ENCODE results near the gene ANKRD55. TPM values are rescaled to one million over a fixed set of nuclear protein-coding genes. Genes with fewer than 3 reads are reported as not detected.
"Not testable (repeated sequence)": the region's sequence is repeated elsewhere in the genome, so short reads cannot be mapped to it uniquely, and the experiment has no call there.

ANKRD55 gene
- total and polyA plus RNA-seq, 9 donors = 0.05 to 0.25 (median 0.23) TPM; not detected in 6

GRCh38 chr5:56230576-56230975, 2.6 kb downstream of the ANKRD55 start:
- H3K27me3 ChIP-seq = no peaks in the 10 kb centered on the region
- DNase-seq = no peak
- intact Hi-C loops (cut with DNase I) = no loop called here
- no peak overlapping the region for H3K27ac ChIP-seq
- no peaks in the 10 kb centered on the region for H3K4me1 ChIP-seq (ENCODE audit: insufficient read depth)
- H3K4me3 ChIP-seq = no peak overlapping the region
- H3K9me3 ChIP-seq = no peaks in the 10 kb centered on the region
- TF ChIP-seq POLR2A (IDR thresholded peaks at IDR 0.05) (no peak), CTCF (IDR thresholded peaks at IDR 0.05) (no peak), EP300 (IDR thresholded peaks at IDR 0.05) (no peak)
- no peaks in the 10 kb centered on the region for H3K36me3 ChIP-seq

GRCh38 chr5:56229111-56229510, 4.0 kb downstream of the ANKRD55 start:
- Histone ChIP-seq H3K36me3 (no peaks in the 10 kb centered on the region), H3K27me3 (no peaks in the 10 kb centered on the region), H3K27ac (no peak overlapping the region), H3K4me1 (ENCODE audit: insufficient read depth) (no peaks in the 10 kb centered on the region), H3K4me3 (no peak overlapping the region), H3K9me3 (no peaks in the 10 kb centered on the region)
- intact Hi-C loops (cut with DNase I) = no loop called here
- whole genome bisulfite sequencing, 3 donors = 27 to 35% (median 30%) methylated on average over 7 of the region's 7 CpGs
- DNase-seq = no peak
- TF ChIP-seq POLR2A (IDR thresholded peaks at IDR 0.05) = no peak
- TF ChIP-seq EP300 (IDR thresholded peaks at IDR 0.05) = no peak
- TF ChIP-seq CTCF (IDR thresholded peaks at IDR 0.05) = no peak

- Histone ChIP-seq H3K27ac (no peak overlapping the region), H3K36me3 (no peaks in the 10 kb centered on the region), H3K4me3 (no peak overlapping the region), H3K4me1 (ENCODE audit: insufficient read depth) (no peaks in the 10 kb centered on the region), H3K9me3 (no peaks in the 10 kb centered on the region), H3K27me3 (no peaks in the 10 kb centered on the region)
- no peak for DNase-seq
- 69 to 75% (median 71%) methylated on average over 6 of the region's 6 CpGs for WGBS, 3 donors
- intact Hi-C loops (cut with DNase I) = no loop called here
- TF ChIP-seq POLR2A (IDR thresholded peaks at IDR 0.05) (no peak), CTCF (IDR thresholded peaks at IDR 0.05) (no peak), EP300 (IDR thresholded peaks at IDR 0.05) (no peak)
These were observed 4.5 kb downstream of the ANKRD55 start for GRCh38 chr5:56228631-56229030.

GRCh38 chr5:56227691-56228090, 5.4 kb downstream of the ANKRD55 start:
- H3K27ac ChIP-seq = no peak overlapping the region
- intact Hi-C loops (cut with DNase I) = no loop called here
- H3K36me3 ChIP-seq = no peaks in the 10 kb centered on the region
- TF ChIP-seq POLR2A (IDR thresholded peaks at IDR 0.05) (no peak), CTCF (IDR thresholded peaks at IDR 0.05) (no peak), EP300 (IDR thresholded peaks at IDR 0.05) (no peak)
- no peaks in the 10 kb centered on the region for H3K9me3 ChIP-seq
- no peak overlapping the region for H3K4me3 ChIP-seq
- no peaks in the 10 kb centered on the region for H3K27me3 ChIP-seq
- 81 to 92% (median 84%) methylated on average over 5 of the region's 5 CpGs for WGBS, 3 donors
- DNase-seq = no peak
- H3K4me1 ChIP-seq (ENCODE audit: insufficient read depth) = no peaks in the 10 kb centered on the region

GRCh38 chr5:56223298-56223697, 9.8 kb downstream of the ANKRD55 start:
- H3K4me3 ChIP-seq; DNase-seq; H3K27me3 ChIP-seq; H3K9me3 ChIP-seq; H3K36me3 ChIP-seq; H3K27ac ChIP-seq; intact Hi-C loops (cut with DNase I); H3K4me1 ChIP-seq (ENCODE audit: insufficient read depth): not testable (repeated sequence)

- intact Hi-C loops (cut with DNase I) = not testable (repeated sequence)
- WGBS, 3 donors = 84 to 93% (median 92%) methylated on average over 6 of the region's 6 CpGs
These were observed 11.5 kb downstream of the ANKRD55 start for GRCh38 chr5:56221601-56222000.

More at GRCh38 chr5:56221601-56222000, 11.5 kb downstream of the ANKRD55 start:
- not testable (repeated sequence) for H3K4me1 ChIP-seq (ENCODE audit: insufficient read depth); DNase-seq; H3K27me3 ChIP-seq; H3K4me3 ChIP-seq; H3K36me3 ChIP-seq; H3K27ac ChIP-seq; H3K9me3 ChIP-seq
